NCI-H526 (cell line): Measurements from ENCODE around the gene MLST8.
"Not testable (repeated sequence)": the region's sequence is repeated elsewhere in the genome, so short reads cannot be mapped to it uniquely, and the experiment has no call there.

Experiments
- DNase-seq, 2 experiments: peaks; one replicate each; lab custom pipeline; 2025; lab: John Stamatoyannopoulos, UW

Gene MLST8

GRCh38 chr16:2190659-2191445 lies 14.4 kb upstream of the MLST8 start:
- DNase-seq: no peak

- DNase-seq: no peak
Observed at GRCh38 chr16:2191446-2191706, 13.9 kb upstream of the MLST8 start.

GRCh38 chr16:2194166-2194834 lies 11.0 kb upstream of the MLST8 start:
- DNase-seq: no peak

GRCh38 chr16:2194852-2195321 lies 10.4 kb upstream of the MLST8 start:
- DNase-seq: peak; percentile 25 to 71

- DNase-seq: no peak
Observed at GRCh38 chr16:2195322-2196161, 9.7 kb upstream of the MLST8 start.

GRCh38 chr16:2196162-2196980 lies 8.9 kb upstream of the MLST8 start, which contains the start of gene CASKIN1:
TSS of gene CASKIN1 (minus strand) at chr16:2196605. CDS start at chr16:2196432, 173 bp downstream.
- peak in 1 of 2 experiments; percentile 49 for DNase-seq

GRCh38 chr16:2196981-2197511 lies 8.2 kb upstream of the MLST8 start:
- DNase-seq: no peak

GRCh38 chr16:2197765-2198164 lies 7.5 kb upstream of the MLST8 start:
- DNase-seq: no peak

GRCh38 chr16:2198283-2198682 lies 7.0 kb upstream of the MLST8 start:
- no peak for DNase-seq

- DNase-seq: no peak
Observed at GRCh38 chr16:2199095-2199494, 6.2 kb upstream of the MLST8 start.

- DNase-seq: no peak
Observed at GRCh38 chr16:2199621-2200139, 5.6 kb upstream of the MLST8 start.

GRCh38 chr16:2200313-2200712 lies 4.9 kb upstream of the MLST8 start:
- no peak for DNase-seq

GRCh38 chr16:2203119-2203688 lies 2.0 kb upstream of the MLST8 start:
- not testable (repeated sequence) for DNase-seq

- no peak for DNase-seq
Observed at GRCh38 chr16:2204416-2205103, 694 bp upstream of the MLST8 start.

- DNase-seq: no peak
Observed at GRCh38 chr16:2205967-2206313, 686 bp downstream of the MLST8 start.

GRCh38 chr16:2206420-2206779 lies 1.1 kb downstream of the MLST8 start:
- no peak for DNase-seq

- DNase-seq: no peak
Observed at GRCh38 chr16:2206780-2207433, 1.7 kb downstream of the MLST8 start.

GRCh38 chr16:2207872-2208271 lies 2.6 kb downstream of the MLST8 start:
- DNase-seq: no peak

GRCh38 chr16:2208308-2208707 lies 3.1 kb downstream of the MLST8 start:
- no peak for DNase-seq

GRCh38 chr16:2208772-2209171 lies 3.5 kb downstream of the MLST8 start:
- no peak for DNase-seq
